ENCODE measurements around the gene ULBP1.
A peak's percentile ranks its signal among the peaks of the same experiment; 100 is the strongest.
"Not testable (repeated sequence)": the region's sequence is repeated elsewhere in the genome, so short reads cannot be mapped to it uniquely, and the experiment has no call there.

ULBP1 gene

DNA sequence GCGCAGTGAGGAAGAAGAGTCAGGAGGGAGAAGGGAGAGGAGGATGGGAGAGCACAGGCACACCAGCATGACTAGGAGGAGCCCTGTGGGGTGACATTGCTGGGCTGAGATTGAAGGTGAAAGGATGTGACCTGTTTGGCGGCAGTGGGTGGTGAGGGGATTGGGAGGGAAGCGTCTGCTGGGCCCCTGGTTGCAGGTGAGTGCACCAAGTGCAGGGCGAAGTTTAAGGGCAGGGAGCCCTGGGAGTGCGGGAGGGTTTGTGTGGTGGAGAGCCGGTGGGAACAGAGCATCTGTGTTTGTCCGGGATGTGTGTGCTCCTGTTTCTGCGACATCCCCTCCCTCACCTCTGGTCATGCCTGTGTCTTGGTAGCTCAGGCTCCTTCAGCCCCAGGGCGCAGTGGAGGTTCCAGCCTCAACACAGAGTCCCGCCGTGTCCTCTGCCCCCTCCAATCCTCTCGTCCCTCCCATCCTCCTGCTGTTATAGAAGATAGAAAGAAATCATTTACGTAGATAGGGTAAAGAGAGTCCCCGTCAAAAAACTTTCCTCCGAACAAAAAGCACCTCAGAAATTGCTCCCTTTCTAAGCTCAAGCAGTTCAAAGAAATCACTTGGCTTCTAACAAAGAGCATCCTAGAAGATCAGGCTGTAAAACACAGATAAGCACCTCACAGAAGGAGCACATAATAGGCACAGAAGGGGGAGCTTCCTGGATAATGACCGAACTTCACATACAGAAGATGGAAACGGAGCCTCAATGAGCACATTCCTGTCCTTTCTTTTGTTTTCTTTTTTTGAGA is 25.0 kb downstream of the ULBP1 start:
- TF ChIP-seq, protein P1, sequence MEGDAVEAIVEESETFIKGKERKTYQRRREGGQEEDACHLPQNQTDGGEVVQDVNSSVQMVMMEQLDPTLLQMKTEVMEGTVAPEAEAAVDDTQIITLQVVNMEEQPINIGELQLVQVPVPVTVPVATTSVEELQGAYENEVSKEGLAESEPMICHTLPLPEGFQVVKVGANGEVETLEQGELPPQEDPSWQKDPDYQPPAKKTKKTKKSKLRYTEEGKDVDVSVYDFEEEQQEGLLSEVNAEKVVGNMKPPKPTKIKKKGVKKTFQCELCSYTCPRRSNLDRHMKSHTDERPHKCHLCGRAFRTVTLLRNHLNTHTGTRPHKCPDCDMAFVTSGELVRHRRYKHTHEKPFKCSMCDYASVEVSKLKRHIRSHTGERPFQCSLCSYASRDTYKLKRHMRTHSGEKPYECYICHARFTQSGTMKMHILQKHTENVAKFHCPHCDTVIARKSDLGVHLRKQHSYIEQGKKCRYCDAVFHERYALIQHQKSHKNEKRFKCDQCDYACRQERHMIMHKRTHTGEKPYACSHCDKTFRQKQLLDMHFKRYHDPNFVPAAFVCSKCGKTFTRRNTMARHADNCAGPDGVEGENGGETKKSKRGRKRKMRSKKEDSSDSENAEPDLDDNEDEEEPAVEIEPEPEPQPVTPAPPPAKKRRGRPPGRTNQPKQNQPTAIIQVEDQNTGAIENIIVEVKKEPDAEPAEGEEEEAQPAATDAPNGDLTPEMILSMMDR (IDR thresholded peaks at IDR 0.05; ENCODE audit: borderline replicate concordance, control extremely low read depth, extremely low read depth, insufficient read depth, missing control alignments): no peak
- in situ Hi-C loops (cut with MboI; ENCODE audit: low sequenced_read_pairs, unreplicated experiment): no loop called here
- no peak for DNase-seq (ENCODE audit: low spot score)

DNA sequence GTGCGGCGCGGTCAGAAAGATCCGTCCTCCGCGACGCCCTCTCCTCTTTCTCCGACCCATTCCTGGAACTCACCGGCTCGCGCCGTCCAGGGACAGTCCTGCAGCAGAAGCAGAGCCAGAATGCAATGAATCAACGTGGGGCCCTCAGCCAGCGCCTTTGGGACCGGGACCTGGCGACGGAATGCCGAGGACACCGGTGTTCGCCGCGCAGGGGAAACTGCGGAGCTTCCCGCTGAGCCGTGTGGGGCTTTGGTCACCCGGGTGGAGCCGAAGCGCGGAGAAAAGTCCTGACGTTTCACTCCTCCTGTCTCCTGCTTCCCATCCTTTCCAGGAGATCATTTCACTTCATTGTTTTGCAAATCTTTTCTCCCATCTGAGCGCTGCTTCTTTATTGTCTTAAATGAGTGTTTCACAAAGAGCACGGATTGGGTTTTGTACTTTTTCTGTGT is 26.5 kb downstream of the ULBP1 start:
- TF ChIP-seq, protein P1 (IDR thresholded peaks at IDR 0.05; ENCODE audit: borderline replicate concordance, control extremely low read depth, extremely low read depth, insufficient read depth, missing control alignments): no peak
- DNase-seq (ENCODE audit: low spot score): no peak
- in situ Hi-C loops (cut with MboI; ENCODE audit: low sequenced_read_pairs, unreplicated experiment): no loop called here

- peak; percentile 68 for DNase-seq (ENCODE audit: low spot score)
- TF ChIP-seq, protein P1 (IDR thresholded peaks at IDR 0.05; ENCODE audit: borderline replicate concordance, control extremely low read depth, extremely low read depth, insufficient read depth, missing control alignments): no peak
- in situ Hi-C loops (cut with MboI; ENCODE audit: low sequenced_read_pairs, unreplicated experiment): no loop called here
Observed at GRCh38 chr6:149990661-149991471, 27.1 kb downstream of the ULBP1 start.

- in situ Hi-C loops (cut with MboI; ENCODE audit: low sequenced_read_pairs, unreplicated experiment); DNase-seq (ENCODE audit: low spot score): not testable (repeated sequence)
Observed at GRCh38 chr6:149991472-149991795, 27.7 kb downstream of the ULBP1 start.

DNA sequence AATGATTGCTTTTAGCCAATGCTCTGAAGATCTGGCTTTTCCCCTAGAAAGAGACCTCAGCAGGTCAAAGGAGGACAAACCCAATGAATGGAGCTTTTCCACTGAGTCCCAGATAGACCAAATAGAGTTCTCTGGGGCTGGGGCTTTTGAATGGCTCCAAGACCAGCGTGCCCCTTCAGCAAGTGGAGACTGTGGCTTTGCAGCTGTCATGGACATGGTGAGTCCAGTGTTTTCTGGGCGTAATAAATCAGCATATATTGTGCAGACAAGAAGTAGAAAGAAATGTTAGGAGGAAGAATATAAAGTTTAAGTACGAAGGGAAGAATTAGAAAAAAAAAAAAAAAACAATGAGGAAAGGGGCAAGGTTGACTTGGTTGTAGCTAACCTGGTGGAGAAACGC is 28.1 kb downstream of the ULBP1 start:
- TF ChIP-seq, protein P1 (IDR thresholded peaks at IDR 0.05; ENCODE audit: borderline replicate concordance, control extremely low read depth, extremely low read depth, insufficient read depth, missing control alignments): no peak
- in situ Hi-C loops (cut with MboI; ENCODE audit: low sequenced_read_pairs, unreplicated experiment): no loop called here
- no peak for DNase-seq (ENCODE audit: low spot score)

DNA sequence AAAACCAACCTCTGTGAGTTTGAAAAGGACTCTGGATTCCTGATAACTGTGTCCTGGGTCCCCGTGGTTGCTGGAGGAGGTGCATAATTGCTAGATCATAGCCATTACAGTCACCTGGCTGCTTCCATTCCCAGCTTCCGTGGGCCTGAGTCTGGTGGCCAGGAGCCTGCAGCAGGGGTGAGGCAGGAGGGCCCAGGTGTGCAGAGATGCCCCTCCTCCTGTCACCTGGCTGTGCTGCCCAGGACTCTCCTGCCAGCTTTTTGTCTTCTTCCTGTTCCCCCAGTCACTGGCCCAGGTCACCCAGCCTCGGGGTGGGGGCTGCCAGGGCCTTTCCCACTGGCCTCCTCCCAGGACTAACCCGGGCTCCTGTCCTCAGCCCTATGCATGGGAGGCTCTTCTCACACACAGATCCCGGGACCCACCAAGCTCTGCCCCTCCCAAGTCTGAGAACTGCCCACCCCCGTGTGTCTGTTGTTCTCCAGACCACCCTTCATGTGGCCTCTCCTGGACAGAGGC is 31.6 kb downstream of the ULBP1 start:
- in situ Hi-C loops (cut with MboI; ENCODE audit: low sequenced_read_pairs, unreplicated experiment): no loop called here
- TF ChIP-seq, protein P1 (IDR thresholded peaks at IDR 0.05; ENCODE audit: borderline replicate concordance, control extremely low read depth, extremely low read depth, insufficient read depth, missing control alignments): no peak
- DNase-seq (ENCODE audit: low spot score): no peak

DNA sequence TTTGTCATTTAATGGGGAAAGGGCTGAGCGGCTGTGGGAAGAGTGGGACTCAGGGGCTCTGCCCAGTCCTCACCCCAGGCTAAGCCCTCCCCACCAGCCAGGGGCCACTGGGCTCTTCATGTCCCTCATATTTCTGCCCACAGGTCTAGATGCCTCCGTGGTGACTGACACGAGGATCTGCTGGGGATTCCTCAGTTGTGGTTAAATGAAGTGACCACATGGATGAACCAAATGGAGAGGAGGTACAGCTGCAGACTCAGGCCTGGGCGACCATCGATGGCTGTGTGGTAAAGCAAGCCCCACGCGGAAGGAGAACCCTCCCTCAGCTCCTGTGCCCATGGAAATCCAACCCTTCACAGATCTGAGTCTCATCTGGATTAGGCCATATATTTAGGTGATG is 32.2 kb downstream of the ULBP1 start:
- no peak for DNase-seq (ENCODE audit: low spot score)
- in situ Hi-C loops (cut with MboI; ENCODE audit: low sequenced_read_pairs, unreplicated experiment): no loop called here
- TF ChIP-seq, protein P1 (IDR thresholded peaks at IDR 0.05; ENCODE audit: borderline replicate concordance, control extremely low read depth, extremely low read depth, insufficient read depth, missing control alignments): no peak

All from GM13976 (cell line).